Loucy (cell line): ENCODE measurements around the gene DOCK10.

Experiments
- EZH2phosphoT487 ChIP-seq: fragments of 200-600 bp; IDR thresholded peaks from 2 replicates; pipeline ENCODE4 v1.6.1; 2018; ENCODE audit warnings: antibody characterized with exemption, mild to moderate bottlenecking, moderate library complexity, borderline replicate concordance
- TF ChIP-seq, protein P1 (sequence below): fragments of 200-600 bp; sonication (generic); conservative IDR thresholded peaks from 2 replicates; pipeline ENCODE4 v1.5.1; 2014; ENCODE audit warnings: mild to moderate bottlenecking, antibody characterized with exemption, low read length

DNA sequence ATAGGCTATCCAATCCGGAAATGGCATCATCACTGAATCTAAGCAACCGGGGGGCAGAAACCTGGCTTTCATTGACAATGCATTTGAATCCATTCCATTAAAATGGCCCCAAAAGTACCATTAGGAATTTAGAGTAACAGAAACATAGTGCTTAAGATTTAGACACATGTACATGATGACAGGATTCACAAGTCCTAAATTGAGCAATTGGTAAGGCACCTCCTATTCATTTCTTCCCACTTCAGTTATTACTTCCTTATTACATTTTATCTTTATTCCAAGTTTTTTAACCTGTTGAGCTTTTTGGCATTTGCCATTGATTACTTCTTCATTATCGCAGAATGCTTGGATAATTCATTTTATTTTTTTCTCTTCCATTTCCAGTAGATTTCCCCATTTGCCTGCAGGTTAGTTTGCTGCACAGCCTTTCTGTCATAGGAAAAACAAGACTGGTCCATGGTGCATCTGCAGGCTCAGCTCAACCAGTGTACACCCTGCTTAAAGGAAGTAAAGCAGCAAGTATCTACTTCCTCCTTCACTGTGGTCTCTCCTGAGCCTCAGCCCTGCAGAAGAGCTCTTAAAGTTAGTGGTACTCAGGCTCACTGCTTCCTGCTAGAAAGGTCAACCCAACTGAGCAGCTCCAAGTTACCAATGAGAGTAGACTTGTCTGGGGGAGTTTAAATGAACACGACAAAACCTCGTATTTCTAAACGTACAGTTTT lies 89.2 kb downstream of the DOCK10 start:
- TF ChIP-seq, protein P1, sequence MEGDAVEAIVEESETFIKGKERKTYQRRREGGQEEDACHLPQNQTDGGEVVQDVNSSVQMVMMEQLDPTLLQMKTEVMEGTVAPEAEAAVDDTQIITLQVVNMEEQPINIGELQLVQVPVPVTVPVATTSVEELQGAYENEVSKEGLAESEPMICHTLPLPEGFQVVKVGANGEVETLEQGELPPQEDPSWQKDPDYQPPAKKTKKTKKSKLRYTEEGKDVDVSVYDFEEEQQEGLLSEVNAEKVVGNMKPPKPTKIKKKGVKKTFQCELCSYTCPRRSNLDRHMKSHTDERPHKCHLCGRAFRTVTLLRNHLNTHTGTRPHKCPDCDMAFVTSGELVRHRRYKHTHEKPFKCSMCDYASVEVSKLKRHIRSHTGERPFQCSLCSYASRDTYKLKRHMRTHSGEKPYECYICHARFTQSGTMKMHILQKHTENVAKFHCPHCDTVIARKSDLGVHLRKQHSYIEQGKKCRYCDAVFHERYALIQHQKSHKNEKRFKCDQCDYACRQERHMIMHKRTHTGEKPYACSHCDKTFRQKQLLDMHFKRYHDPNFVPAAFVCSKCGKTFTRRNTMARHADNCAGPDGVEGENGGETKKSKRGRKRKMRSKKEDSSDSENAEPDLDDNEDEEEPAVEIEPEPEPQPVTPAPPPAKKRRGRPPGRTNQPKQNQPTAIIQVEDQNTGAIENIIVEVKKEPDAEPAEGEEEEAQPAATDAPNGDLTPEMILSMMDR, result no peak
- no peak for TF ChIP-seq EZH2phosphoT487
